ENCODE measurements around the gene PTPRG.

- TF ChIP-seq CTCF (conservative IDR thresholded peaks at IDR 0.05; ENCODE audit: low read length) (no peak), EZH2phosphoT487 (IDR thresholded peaks at IDR 0.05; ENCODE audit: borderline replicate concordance) (no peak)
These were observed 406.6 kb downstream of the PTPRG start for GRCh38 chr3:61967937-61968336.

Data from Loucy (cell line).